CD4-positive, alpha-beta T cell treated with Interferon gamma for 1 hour (primary cell): ENCODE measurements around the gene AFTPH.
"Not testable (repeated sequence)": the region's sequence is repeated elsewhere in the genome, so short reads cannot be mapped to it uniquely, and the experiment has no call there.

Experiments used
- DNase-seq: peaks from one replicate; pipeline ENCODE4 v3.0.0-alpha.2; 2020

Gene AFTPH

GRCh38 chr2:64501946-64502345 lies 22.2 kb upstream of the AFTPH start:
- DNase-seq: no peak

DNA sequence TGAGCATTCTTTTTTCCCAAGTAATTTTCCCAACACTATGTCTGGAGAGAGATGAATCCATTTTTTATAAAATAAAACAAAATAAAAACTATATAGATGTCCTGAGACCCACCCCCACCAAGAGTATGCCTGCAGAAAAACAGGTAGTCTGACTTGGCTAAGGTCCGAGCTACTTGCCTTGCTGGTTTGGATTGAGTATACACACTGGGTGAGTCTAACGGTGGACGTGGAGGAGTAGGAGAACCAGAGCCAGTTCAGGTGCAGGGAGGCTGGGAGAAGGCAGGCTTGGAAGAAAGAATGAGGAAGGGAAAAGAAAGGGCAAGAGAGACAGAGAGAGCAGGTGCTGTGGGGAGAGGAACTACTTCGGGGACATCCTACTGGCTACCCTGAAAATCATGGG lies 21.3 kb upstream of the AFTPH start:
- no peak for DNase-seq

DNA sequence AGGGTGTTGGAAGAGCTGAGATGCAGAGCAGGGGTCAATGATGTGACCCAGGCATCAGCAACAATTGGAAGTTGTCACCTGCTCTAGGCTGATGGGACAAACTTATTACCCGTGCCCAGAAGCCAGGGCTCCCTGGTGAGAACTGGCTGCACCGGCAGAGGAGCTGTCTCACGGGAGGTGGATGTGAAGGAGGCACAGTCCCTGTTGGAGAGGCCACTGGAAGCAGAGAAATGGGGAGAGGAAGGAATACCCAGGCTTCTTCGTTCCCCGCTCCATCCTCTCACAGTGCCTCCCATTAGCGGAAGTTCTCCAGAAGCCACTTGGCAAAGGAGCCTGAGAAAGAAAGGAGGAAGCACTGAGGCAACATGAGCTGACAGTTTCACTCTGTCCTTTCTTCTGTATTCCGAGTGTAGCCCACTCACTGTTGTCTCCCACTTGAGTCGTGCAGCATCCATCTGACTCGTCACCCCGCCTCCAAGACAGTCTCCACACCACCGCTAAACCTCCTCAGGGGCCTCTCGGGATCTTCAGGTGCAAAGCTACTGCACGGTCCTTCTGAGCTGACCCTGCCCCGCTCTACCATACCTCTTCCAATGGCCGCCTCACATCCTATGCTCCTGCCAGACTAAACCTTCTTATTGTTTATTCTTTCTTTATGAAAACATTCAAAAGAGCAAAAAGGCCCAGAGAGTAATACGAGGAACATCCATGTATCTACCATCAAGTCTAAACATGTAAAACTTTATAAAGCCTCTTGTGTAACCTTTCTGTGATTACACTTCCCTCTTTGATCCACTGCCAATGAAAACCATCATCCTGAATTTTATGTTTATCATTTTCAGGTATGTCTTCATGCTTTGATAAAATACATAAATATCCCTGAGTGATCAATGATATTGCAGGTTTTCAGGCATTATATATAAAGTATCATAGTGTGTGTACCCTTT lies 19.1 kb upstream of the AFTPH start:
- no peak for DNase-seq

GRCh38 chr2:64506686-64507085 lies 17.4 kb upstream of the AFTPH start:
- no peak for DNase-seq

DNA sequence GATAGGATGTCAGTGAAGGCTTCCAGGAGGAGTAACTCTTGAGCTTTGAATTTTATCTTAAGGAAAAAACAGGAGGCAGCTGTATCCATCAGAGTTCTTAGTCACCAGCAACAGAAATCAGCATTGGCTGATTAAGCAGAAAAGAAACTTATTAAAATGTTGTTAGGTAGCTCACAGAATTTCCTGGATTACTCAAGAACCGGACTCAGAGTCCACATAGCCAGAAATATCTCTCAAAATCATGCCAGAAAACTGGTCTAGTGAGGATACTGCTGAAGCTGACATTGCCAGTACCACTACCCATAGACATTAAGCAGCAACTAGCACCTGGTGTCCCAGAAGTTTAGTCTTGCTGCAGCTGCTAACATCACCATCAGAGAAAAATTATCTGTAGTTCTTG lies 10.1 kb upstream of the AFTPH start:
- DNase-seq: no peak

- DNase-seq: no peak
These were observed 9.0 kb upstream of the AFTPH start for GRCh38 chr2:64515086-64515485.

GRCh38 chr2:64516651-64517510 lies 7.2 kb upstream of the AFTPH start:
- no peak for DNase-seq

GRCh38 chr2:64517511-64517884 lies 6.6 kb upstream of the AFTPH start:
- DNase-seq: no peak

DNA sequence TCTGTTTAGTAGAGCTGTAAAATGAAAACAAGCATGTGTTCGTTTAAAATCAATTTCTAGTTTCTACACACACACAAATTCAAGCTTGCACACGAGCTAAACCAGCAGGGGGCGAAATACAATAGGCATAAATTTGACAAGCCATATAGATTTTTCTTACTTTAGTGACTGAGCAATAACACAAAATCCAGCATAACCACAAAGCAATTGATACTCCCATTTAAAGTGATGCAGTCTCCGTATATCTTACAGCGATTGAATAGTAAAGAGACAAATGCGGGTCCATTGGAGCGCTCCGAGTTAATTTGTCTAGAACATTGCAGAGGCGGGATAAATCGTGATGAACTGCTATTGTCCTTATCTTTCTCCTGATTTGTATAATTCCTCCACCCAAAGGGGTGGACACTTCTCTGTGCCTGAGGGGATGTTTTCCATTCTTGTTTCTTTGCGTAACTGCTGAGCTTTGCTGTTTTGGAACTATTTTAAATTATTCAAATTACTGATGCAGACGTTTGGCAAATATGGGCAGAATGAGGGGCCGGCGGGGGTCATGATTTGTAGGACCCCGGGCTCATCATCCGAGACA lies 1.2 kb upstream of the AFTPH start:
- peak; percentile 65 for DNase-seq

DNA sequence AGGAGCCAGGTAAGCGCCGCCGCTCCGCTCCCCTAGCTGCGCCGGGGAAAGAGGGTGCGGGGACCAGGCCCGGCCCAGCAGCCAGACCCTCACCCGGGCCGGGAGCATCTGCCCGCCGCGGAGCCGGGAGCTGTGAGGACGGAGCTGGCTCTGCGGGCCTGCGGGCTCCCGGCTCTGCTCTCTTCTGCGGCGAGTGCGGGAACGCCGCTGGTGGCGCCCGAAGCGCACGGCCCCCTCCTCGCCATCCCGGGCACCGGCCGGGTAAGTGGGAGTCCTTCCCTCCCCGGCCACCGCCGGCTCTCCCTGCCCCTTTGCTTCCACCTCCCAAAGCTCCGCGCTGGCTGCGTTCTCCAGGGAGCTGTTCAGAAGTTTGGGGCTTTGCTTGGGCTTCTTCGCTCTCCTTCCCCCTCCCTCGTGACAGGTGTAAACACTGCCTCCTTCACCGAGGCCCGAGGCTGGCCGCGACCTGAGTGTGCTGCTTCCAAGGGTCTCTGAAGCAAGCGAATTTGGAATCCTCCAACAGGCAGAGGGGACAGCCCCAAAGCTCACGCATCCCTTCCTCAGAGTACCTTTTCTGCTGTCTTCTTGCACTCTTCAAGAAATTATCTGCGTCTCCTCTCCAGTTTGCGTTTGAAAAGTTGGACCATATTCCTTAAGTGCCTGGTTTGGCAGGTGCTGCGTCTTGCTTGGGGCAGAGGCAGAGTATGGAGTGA lies 632 bp downstream of the AFTPH start:
- DNase-seq: no peak

GRCh38 chr2:64525317-64525613 lies 1.1 kb downstream of the AFTPH start:
- no peak for DNase-seq

GRCh38 chr2:64526034-64526433 lies 1.9 kb downstream of the AFTPH start:
- DNase-seq: no peak

DNA sequence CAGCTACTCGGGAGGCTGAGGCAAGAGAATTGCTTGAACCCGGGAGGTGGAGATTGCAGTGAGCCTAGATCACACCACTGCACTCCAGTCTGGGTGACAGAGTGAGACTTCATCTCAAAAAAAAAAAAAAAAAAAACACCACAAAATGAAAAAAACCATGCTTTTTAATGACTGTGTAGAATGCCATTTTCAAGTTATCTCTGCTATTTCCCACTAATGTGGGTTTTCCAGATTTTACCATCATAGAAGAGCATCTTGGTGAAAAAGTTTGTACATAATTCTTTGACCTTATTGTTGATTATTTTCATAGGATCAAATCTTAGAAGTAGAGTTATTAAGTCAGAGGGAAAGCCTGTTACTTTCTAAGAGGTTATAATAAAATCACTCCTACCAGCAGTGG lies 6.8 kb downstream of the AFTPH start:
- not testable (repeated sequence) for DNase-seq

- DNase-seq: no peak
These were observed 7.9 kb downstream of the AFTPH start for GRCh38 chr2:64532030-64532429.

DNA sequence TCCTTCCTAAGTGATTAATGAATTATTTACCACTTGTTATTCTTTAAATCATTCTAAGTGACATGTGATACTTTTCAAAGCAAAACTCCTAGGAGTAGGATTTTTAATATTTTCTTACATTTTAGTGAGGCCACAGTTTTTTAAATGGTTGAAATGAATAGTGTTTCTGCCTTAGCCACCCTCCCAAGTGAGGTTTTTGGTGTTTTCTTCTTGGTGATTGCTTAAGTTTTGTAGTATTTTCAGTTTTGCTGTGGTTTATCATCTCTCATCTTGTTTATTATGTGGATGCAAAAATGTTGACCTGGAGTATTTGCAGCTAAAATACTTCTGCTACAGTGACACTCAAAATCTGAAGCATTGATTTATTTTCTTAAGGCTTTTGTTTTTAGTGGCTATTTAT lies 9.8 kb downstream of the AFTPH start:
- DNase-seq: no peak

DNA sequence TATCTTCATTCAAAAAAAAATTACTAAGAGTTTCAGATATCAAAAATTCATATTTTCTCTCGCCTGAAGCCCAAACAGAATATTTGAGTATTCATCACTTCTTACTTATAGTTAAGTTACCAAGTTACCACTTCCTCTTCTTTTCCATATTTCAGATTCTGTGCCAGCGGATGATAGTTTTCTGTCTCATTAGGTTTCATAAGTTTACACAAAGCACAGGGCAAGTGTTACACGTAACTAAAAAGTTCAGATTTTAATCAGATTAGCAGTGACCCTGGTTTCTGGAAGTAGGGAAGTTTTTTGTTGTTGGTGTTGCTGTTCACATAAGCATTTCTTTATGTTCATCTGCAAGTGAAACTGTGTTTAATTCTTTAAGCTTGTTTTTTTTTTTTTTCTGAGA lies 10.2 kb downstream of the AFTPH start:
- DNase-seq: no peak

GRCh38 chr2:64535024-64535423 lies 10.9 kb downstream of the AFTPH start:
- no peak for DNase-seq

GRCh38 chr2:64537991-64538390 lies 13.9 kb downstream of the AFTPH start:
- DNase-seq: no peak

DNA sequence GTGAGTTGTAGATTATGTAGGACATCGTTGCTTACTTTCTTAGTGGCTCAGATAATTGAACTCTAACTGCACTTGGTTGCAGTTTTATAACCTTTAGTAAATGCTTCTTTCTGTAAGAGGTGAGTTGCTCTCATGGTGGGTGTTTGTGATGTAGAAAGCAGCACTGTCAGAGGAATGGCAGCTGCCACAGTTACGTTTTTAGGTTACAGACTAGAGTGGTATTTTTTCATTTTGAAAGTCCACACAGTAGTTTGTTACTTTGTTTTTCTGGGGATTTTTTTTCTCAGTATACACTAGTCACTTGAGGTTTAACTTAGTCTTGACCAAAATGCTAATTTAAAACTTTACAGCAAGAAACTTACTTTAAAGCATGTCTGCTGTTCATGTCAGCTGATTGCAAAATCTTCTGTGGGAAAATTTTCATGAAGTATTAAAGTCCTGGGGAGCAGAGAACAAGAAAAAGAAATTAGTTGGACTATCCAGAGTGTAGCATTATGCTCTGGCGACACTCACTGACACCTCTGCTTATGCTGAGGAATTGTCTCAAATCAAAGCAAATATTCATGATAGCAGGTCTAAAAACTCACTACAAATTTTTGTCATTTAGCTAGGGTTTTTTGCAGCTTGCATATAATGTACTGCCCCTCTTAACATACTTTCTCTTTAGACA lies 14.8 kb downstream of the AFTPH start:
- no peak for DNase-seq

DNA sequence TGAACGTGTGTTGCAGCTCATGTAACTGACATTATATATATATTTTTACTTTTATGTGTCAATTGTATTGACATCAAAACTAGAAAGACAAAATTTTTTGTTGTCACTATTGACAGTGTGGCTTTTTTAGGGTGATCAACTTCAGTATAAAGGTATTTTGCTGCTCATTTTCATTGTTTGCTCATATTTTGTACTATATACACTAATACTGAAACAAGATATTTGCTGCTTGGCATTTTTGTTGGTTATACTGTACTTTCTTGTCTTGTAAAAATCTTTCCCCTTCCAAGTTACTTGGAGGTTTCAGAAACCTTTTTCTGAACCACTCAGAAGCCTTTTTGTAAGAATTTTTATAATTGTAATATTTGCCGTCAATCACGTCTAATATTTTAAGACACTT lies 16.5 kb downstream of the AFTPH start:
- no peak for DNase-seq

- DNase-seq: no peak
These were observed 17.4 kb downstream of the AFTPH start for GRCh38 chr2:64541547-64541946.
